ENCODE data around the gene NUDCD2.

- TF ChIP-seq, protein P1, sequence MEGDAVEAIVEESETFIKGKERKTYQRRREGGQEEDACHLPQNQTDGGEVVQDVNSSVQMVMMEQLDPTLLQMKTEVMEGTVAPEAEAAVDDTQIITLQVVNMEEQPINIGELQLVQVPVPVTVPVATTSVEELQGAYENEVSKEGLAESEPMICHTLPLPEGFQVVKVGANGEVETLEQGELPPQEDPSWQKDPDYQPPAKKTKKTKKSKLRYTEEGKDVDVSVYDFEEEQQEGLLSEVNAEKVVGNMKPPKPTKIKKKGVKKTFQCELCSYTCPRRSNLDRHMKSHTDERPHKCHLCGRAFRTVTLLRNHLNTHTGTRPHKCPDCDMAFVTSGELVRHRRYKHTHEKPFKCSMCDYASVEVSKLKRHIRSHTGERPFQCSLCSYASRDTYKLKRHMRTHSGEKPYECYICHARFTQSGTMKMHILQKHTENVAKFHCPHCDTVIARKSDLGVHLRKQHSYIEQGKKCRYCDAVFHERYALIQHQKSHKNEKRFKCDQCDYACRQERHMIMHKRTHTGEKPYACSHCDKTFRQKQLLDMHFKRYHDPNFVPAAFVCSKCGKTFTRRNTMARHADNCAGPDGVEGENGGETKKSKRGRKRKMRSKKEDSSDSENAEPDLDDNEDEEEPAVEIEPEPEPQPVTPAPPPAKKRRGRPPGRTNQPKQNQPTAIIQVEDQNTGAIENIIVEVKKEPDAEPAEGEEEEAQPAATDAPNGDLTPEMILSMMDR (conservative IDR thresholded peaks at IDR 0.05 in 1 of 2, IDR thresholded peaks at IDR 0.05 in 1 of 2; ENCODE audit: extremely low read depth in 1 of 2, insufficient read depth in 1 of 2, low read depth in 1 of 2, low read length in 2 of 2), result no peak
- no peak for TF ChIP-seq EZH2 (IDR thresholded peaks at IDR 0.05; ENCODE audit: borderline replicate concordance, low read length)
Measured at GRCh38 chr5:163467682-163468081, 7.8 kb upstream of the NUDCD2 start.

Data from mammary epithelial cell (primary cell).